ENCODE data around the gene MGMT. TPM values are rescaled to one million over a fixed set of nuclear protein-coding genes. Genes with fewer than 3 reads are reported as not detected.

The MGMT gene
- polyA plus RNA-seq, 1 donor from 2014 or later: 0.94 TPM

DNA sequence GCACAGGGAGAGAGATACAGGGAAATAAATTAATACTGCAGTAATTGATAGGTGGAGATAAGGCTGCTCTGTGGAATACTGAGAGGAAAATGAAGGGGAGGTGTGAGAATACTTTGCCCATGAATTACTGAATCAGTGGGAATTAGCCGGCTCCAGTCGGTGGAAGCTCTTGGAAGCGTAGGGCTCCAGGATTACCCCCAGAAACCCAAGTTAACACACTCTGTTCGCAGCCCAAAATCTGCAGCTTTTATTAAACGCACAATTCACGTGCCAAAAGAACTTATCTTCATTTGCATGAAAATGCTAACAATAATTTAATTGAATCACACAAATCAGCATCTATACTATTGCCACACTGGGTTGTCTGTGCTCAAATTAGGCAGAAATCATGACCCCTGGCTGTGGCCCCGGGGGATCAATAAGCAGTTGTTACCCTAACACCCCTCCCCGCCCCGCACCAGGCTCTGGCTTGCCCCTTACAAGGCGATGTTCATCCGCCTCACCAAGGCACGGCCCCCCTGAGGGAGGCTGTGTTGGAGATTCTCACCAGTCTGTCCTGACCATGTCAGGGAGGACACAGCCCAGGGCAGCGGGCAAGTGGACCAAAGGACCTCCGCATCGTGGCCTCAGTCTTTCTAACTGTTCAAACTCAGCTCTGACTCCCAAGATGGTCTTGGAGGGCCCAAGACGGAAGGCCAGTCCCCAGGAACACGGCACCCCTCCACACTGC lies 48.4 kb upstream of the MGMT start:
- H3K36me3 ChIP-seq (ENCODE audit: insufficient read depth, low read length): no peaks in the 10 kb centered on the region
- H2AFZ ChIP-seq (ENCODE audit: low read depth, low read length): no peak overlapping the region
- no peak overlapping the region for H3K9ac ChIP-seq (ENCODE audit: low read length)
- TF ChIP-seq, protein P1, sequence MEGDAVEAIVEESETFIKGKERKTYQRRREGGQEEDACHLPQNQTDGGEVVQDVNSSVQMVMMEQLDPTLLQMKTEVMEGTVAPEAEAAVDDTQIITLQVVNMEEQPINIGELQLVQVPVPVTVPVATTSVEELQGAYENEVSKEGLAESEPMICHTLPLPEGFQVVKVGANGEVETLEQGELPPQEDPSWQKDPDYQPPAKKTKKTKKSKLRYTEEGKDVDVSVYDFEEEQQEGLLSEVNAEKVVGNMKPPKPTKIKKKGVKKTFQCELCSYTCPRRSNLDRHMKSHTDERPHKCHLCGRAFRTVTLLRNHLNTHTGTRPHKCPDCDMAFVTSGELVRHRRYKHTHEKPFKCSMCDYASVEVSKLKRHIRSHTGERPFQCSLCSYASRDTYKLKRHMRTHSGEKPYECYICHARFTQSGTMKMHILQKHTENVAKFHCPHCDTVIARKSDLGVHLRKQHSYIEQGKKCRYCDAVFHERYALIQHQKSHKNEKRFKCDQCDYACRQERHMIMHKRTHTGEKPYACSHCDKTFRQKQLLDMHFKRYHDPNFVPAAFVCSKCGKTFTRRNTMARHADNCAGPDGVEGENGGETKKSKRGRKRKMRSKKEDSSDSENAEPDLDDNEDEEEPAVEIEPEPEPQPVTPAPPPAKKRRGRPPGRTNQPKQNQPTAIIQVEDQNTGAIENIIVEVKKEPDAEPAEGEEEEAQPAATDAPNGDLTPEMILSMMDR (IDR thresholded peaks at IDR 0.05; ENCODE audit: poor library complexity, severe bottlenecking): no peak
- TF ChIP-seq MXI1 (conservative IDR thresholded peaks at IDR 0.05; ENCODE audit: poor library complexity, severe bottlenecking): no peak
- no peak for TF ChIP-seq RAD21 (conservative IDR thresholded peaks at IDR 0.05)
- TF ChIP-seq, protein P2, sequence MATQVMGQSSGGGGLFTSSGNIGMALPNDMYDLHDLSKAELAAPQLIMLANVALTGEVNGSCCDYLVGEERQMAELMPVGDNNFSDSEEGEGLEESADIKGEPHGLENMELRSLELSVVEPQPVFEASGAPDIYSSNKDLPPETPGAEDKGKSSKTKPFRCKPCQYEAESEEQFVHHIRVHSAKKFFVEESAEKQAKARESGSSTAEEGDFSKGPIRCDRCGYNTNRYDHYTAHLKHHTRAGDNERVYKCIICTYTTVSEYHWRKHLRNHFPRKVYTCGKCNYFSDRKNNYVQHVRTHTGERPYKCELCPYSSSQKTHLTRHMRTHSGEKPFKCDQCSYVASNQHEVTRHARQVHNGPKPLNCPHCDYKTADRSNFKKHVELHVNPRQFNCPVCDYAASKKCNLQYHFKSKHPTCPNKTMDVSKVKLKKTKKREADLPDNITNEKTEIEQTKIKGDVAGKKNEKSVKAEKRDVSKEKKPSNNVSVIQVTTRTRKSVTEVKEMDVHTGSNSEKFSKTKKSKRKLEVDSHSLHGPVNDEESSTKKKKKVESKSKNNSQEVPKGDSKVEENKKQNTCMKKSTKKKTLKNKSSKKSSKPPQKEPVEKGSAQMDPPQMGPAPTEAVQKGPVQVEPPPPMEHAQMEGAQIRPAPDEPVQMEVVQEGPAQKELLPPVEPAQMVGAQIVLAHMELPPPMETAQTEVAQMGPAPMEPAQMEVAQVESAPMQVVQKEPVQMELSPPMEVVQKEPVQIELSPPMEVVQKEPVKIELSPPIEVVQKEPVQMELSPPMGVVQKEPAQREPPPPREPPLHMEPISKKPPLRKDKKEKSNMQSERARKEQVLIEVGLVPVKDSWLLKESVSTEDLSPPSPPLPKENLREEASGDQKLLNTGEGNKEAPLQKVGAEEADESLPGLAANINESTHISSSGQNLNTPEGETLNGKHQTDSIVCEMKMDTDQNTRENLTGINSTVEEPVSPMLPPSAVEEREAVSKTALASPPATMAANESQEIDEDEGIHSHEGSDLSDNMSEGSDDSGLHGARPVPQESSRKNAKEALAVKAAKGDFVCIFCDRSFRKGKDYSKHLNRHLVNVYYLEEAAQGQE (IDR thresholded peaks at IDR 0.05; ENCODE audit: borderline replicate concordance): no peak
- H3K79me2 ChIP-seq (replicated peaks; ENCODE audit: insufficient read depth, low read length): no peaks in the 10 kb centered on the region
- H3K27ac ChIP-seq (ENCODE audit: low read length): no peak overlapping the region
- no peak overlapping the region for H3K4me2 ChIP-seq (ENCODE audit: low read length)
- no peaks in the 10 kb centered on the region for H3K9me3 ChIP-seq (ENCODE audit: low read length)
- H4K20me1 ChIP-seq (ENCODE audit: insufficient read depth): no peaks in the 10 kb centered on the region
- H3K4me3 ChIP-seq (ENCODE audit: low read length): no peak overlapping the region
- H3F3A ChIP-seq (ENCODE audit: insufficient read depth, low read length, poor library complexity, severe bottlenecking): no peaks in the 10 kb centered on the region
- no peaks in the 10 kb centered on the region for H3K9me2 ChIP-seq (ENCODE audit: insufficient read depth, low read length)
- H3K27me3 ChIP-seq (ENCODE audit: insufficient read depth, low read depth, low read length): no peaks in the 10 kb centered on the region

GRCh38 chr10:129419397-129419796 lies 47.6 kb upstream of the MGMT start:
- Histone ChIP-seq H3F3A (ENCODE audit: insufficient read depth, low read length, poor library complexity, severe bottlenecking) (no peaks in the 10 kb centered on the region), H3K27me3 (ENCODE audit: insufficient read depth, low read depth, low read length) (no peaks in the 10 kb centered on the region), H2AFZ (ENCODE audit: low read depth, low read length) (no peak overlapping the region), H3K4me3 (ENCODE audit: low read length) (no peak overlapping the region), H3K4me2 (ENCODE audit: low read length) (no peak overlapping the region), H3K9me2 (ENCODE audit: insufficient read depth, low read length) (no peaks in the 10 kb centered on the region), H3K9me3 (ENCODE audit: low read length) (no peaks in the 10 kb centered on the region), H4K20me1 (ENCODE audit: insufficient read depth) (no peaks in the 10 kb centered on the region), H3K27ac (ENCODE audit: low read length) (no peak overlapping the region), H3K36me3 (ENCODE audit: insufficient read depth, low read length) (no peaks in the 10 kb centered on the region), H3K9ac (ENCODE audit: low read length) (no peak overlapping the region), H3K79me2 (replicated peaks; ENCODE audit: insufficient read depth, low read length) (no peaks in the 10 kb centered on the region)
- TF ChIP-seq POLR2AphosphoS5 (IDR thresholded peaks at IDR 0.05) (no peak), MXI1 (conservative IDR thresholded peaks at IDR 0.05; ENCODE audit: poor library complexity, severe bottlenecking) (no peak), SMC3 (conservative IDR thresholded peaks at IDR 0.05; ENCODE audit: poor library complexity) (no peak), EP300 (conservative IDR thresholded peaks at IDR 0.05; ENCODE audit: poor library complexity, severe bottlenecking) (no peak), EZH2 (IDR thresholded peaks at IDR 0.05; ENCODE audit: borderline replicate concordance, insufficient read depth, low read length, poor library complexity, severe bottlenecking) (no peak), RAD21 (conservative IDR thresholded peaks at IDR 0.05) (no peak), TAF1 (IDR thresholded peaks at IDR 0.05; ENCODE audit: low read depth) (no peak)
- TF ChIP-seq, protein P1 (IDR thresholded peaks at IDR 0.05; ENCODE audit: poor library complexity, severe bottlenecking): no peak
- TF ChIP-seq, protein P2 (IDR thresholded peaks at IDR 0.05; ENCODE audit: borderline replicate concordance): no peak

Measured in neural cell (in vitro differentiated cells).